IMR-90 (cell line): ENCODE data around the gene EFCAB10. TPM values are rescaled to one million over a fixed set of nuclear protein-coding genes. Genes with fewer than 3 reads are reported as not detected.

Experiments
- ATAC-seq: fragments of 200-7000 bp; cut with Tn5 transposase; 2 replicates; pipeline ENCODE4 v1.9.1; 2020; ENCODE audit warnings: low read depth, mild to moderate bottlenecking, moderate library complexity
- BruUV-seq: library from RNA; stranded (reverse); fragments of 400-500 nt; replicated peaks from 2 replicates; lab custom pipeline; 2021; lab: Mats Ljungman, UMichigan
- CTCF ChIA-PET: fragments of 300-600 bp; formaldehyde crosslinking; extraction: SDS; loops from one replicate; lab custom pipeline; 2021; ENCODE audit warnings: antibody characterized with exemption; lab: Yijun Ruan, JAX
- POLR2A ChIA-PET: fragments of 300-600 bp; sonication (Branson Sonifier 250); formaldehyde crosslinking; loops from one replicate; lab custom pipeline; 2022; ENCODE audit warnings: antibody characterized with exemption; ENCODE audit not compliant: unreplicated experiment; lab: Charles Lee
- DNase-seq: peaks from one replicate; pipeline ENCODE4 v3.0.0; 2013
- H2AFZ ChIP-seq: replicated peaks from 2 replicates; pipeline ENCODE3; 2013; ENCODE audit warnings: low read length, mild to moderate bottlenecking; ENCODE audit not compliant: poor library complexity
- H2AK5ac ChIP-seq: 2 replicates; pipeline ENCODE4 v1.6.1; 2013; ENCODE audit warnings: low read depth, low read length, inconsistent platforms
- H2AK9ac ChIP-seq: replicated peaks from 2 replicates; pipeline ENCODE3; 2013; ENCODE audit warnings: mild to moderate bottlenecking, low read depth, low read length, moderate library complexity; ENCODE audit not compliant: poor library complexity
- H2BK120ac ChIP-seq: 2 replicates; pipeline ENCODE4 v1.6.1; 2013; ENCODE audit warnings: low read depth, low read length, inconsistent platforms
- H2BK15ac ChIP-seq: 3 replicates; pipeline ENCODE4 v1.6.1; 2013; ENCODE audit warnings: low read depth, low read length, inconsistent platforms
- H2BK20ac ChIP-seq: 2 replicates; pipeline ENCODE4 v1.6.1; 2013; ENCODE audit warnings: low read depth, mild to moderate bottlenecking, inconsistent platforms, low read length, moderate library complexity
- H2BK5ac ChIP-seq: 2 replicates; pipeline ENCODE4 v1.6.1; 2013; ENCODE audit warnings: mild to moderate bottlenecking, low read depth, low read length, inconsistent platforms; ENCODE audit not compliant: poor library complexity, severe bottlenecking
- H3K14ac ChIP-seq: replicated peaks from 2 replicates; pipeline ENCODE4 v1.6.1; 2013; ENCODE audit warnings: low read depth, low read length, inconsistent platforms
- H3K18ac ChIP-seq: 2 replicates; pipeline ENCODE4 v1.6.1; 2013; ENCODE audit warnings: low read depth, low read length, control low read depth
- H3K23ac ChIP-seq: 2 replicates; pipeline ENCODE4 v1.6.1; 2013; ENCODE audit warnings: low read depth, low read length, inconsistent platforms
- H3K27ac ChIP-seq: 2 replicates; pipeline ENCODE4 v1.5.1; 2013; ENCODE audit warnings: mild to moderate bottlenecking, control low read depth, low read length; ENCODE audit not compliant: insufficient read depth
- H3K27me3 ChIP-seq: 2 replicates; pipeline ENCODE4 v1.6.1; 2013; ENCODE audit warnings: low read length; ENCODE audit not compliant: control insufficient read depth, insufficient read depth
- H3K36me3 ChIP-seq: 2 replicates; pipeline ENCODE4 v1.6.1; 2013; ENCODE audit warnings: low read length, mixed read lengths; ENCODE audit not compliant: control insufficient read depth, insufficient read depth
- H3K4ac ChIP-seq: 2 replicates; pipeline ENCODE4 v1.6.1; 2013; ENCODE audit warnings: low read depth, low read length, inconsistent platforms
- H3K4me1 ChIP-seq: 2 replicates; pipeline ENCODE4 v1.6.1; 2013; ENCODE audit warnings: low read length, mixed read lengths; ENCODE audit not compliant: control insufficient read depth, insufficient read depth
- H3K4me2 ChIP-seq: 2 replicates; pipeline ENCODE4 v1.6.1; 2013; ENCODE audit warnings: low read depth, mild to moderate bottlenecking, control low read depth, low read length, moderate library complexity
- H3K4me3 ChIP-seq: 2 replicates; pipeline ENCODE4 v1.5.1; 2013; ENCODE audit warnings: low read depth, mild to moderate bottlenecking, control low read depth, low read length, moderate library complexity; ENCODE audit not compliant: insufficient read depth
- H3K56ac ChIP-seq: 2 replicates; pipeline ENCODE4 v1.6.1; 2013; ENCODE audit warnings: low read length, inconsistent platforms; ENCODE audit not compliant: insufficient read depth; ENCODE audit errors: extremely low read depth
- H3K79me1 ChIP-seq, 2 experiments: 2 replicates each; pipeline ENCODE4 v1.6.1; 2013; ENCODE audit warnings: low read length in 2 of 2, inconsistent platforms in 1 of 2, low read depth in 1 of 2
- H3K9ac ChIP-seq: 2 replicates; pipeline ENCODE4 v1.6.1; 2013; ENCODE audit warnings: low read depth, low read length, control low read depth
- H3K9me1 ChIP-seq: 2 replicates; pipeline ENCODE4 v1.6.1; 2013; ENCODE audit warnings: low read length, inconsistent platforms; ENCODE audit not compliant: insufficient read depth
- H3K9me3 ChIP-seq: 2 replicates; pipeline ENCODE4 v1.6.1; 2013; ENCODE audit warnings: low read length; ENCODE audit not compliant: control insufficient read depth, insufficient read depth
- H4K20me1 ChIP-seq: 2 replicates; pipeline ENCODE4 v1.6.1; 2013; ENCODE audit warnings: low read length, inconsistent platforms; ENCODE audit not compliant: insufficient read depth
- H4K5ac ChIP-seq: 2 replicates; pipeline ENCODE4 v1.6.1; 2013; ENCODE audit warnings: mild to moderate bottlenecking, low read depth, low read length, control low read depth
- H4K8ac ChIP-seq, 2 experiments: 2 replicates each; pipeline ENCODE4 v1.6.1; 2013; ENCODE audit warnings: low read depth in 2 of 2, low read length in 2 of 2, control low read depth in 1 of 2, inconsistent platforms in 1 of 2
- H4K91ac ChIP-seq: 2 replicates; pipeline ENCODE4 v1.6.1; 2013; ENCODE audit warnings: low read depth, low read length, inconsistent platforms; ENCODE audit not compliant: insufficient read depth
- BHLHE40 ChIP-seq: fragments of 150-350 bp; IDR thresholded peaks from 2 replicates; pipeline ENCODE4 v1.6.1; 2016; ENCODE audit warnings: mild to moderate bottlenecking, low read depth, low read length
- CEBPB ChIP-seq: IDR thresholded peaks from 2 replicates; pipeline ENCODE4 v1.6.1; 2012; ENCODE audit warnings: low read depth, low read length, improper control_type of control experiment
- CTCF ChIP-seq: conservative IDR thresholded peaks from 2 replicates; pipeline ENCODE4 v1.5.1; 2012; ENCODE audit warnings: mild to moderate bottlenecking, low read depth, low read length, improper control_type of control experiment
- ELK1 ChIP-seq: fragments of 150-350 bp; IDR thresholded peaks from 2 replicates; pipeline ENCODE4 v1.6.1; 2016; ENCODE audit warnings: low read depth, mild to moderate bottlenecking, low read length, moderate library complexity, borderline replicate concordance
- FOS ChIP-seq: fragments of 150-350 bp; IDR thresholded peaks from 2 replicates; pipeline ENCODE4 v1.6.1; 2016; ENCODE audit warnings: low read depth, low read length
- MAFK ChIP-seq: IDR thresholded peaks from 2 replicates; pipeline ENCODE4 v1.6.1; 2012; ENCODE audit warnings: low read depth, low read length, improper control_type of control experiment
- MAZ ChIP-seq: IDR thresholded peaks from 2 replicates; pipeline ENCODE4 v1.6.1; 2012; ENCODE audit warnings: low read depth, mild to moderate bottlenecking, low read length, improper control_type of control experiment, moderate library complexity, borderline replicate concordance
- NFE2L2 ChIP-seq: fragments of 150-350 bp; IDR thresholded peaks from 2 replicates; pipeline ENCODE4 v1.6.1; 2016; ENCODE audit warnings: low read depth, mild to moderate bottlenecking, low read length
- POLR2A ChIP-seq: IDR thresholded peaks from 2 replicates; pipeline ENCODE4 v1.6.1; 2012; ENCODE audit warnings: mild to moderate bottlenecking, low read depth, low read length
- RAD21 ChIP-seq: IDR thresholded peaks from 2 replicates; pipeline ENCODE4 v1.6.1; 2012; ENCODE audit warnings: low read length, improper control_type of control experiment
- RCOR1 ChIP-seq: IDR thresholded peaks from 2 replicates; pipeline ENCODE4 v1.6.1; 2012; ENCODE audit warnings: mild to moderate bottlenecking, low read length, improper control_type of control experiment; ENCODE audit not compliant: insufficient replicate concordance
- RFX5 ChIP-seq: IDR thresholded peaks from 2 replicates; pipeline ENCODE4 v1.8.0; 2012; ENCODE audit warnings: low read depth, mild to moderate bottlenecking, low read length, moderate library complexity
- SMC3 ChIP-seq: fragments of 150-350 bp; IDR thresholded peaks from 2 replicates; pipeline ENCODE4 v1.6.1; 2016; ENCODE audit warnings: low read depth, mild to moderate bottlenecking, antibody characterized with exemption, low read length, moderate library complexity
- USF2 ChIP-seq: fragments of 150-350 bp; IDR thresholded peaks from 2 replicates; pipeline ENCODE4 v1.6.1; 2017; ENCODE audit warnings: mild to moderate bottlenecking, antibody characterized with exemption, low read length, low read depth
- WGBS, 2 experiments: methylation state at CpG; one replicate each; pipeline versions ENCODE4 v1.1.5 to v1.1.7; 2013; ENCODE audit warnings: missing lambda C conversion rate in 2 of 2; ENCODE audit not compliant: insufficient read length in 1 of 2; ENCODE audit errors: extremely low coverage in 2 of 2; 5-methylcytosine and 5-hydroxymethylcytosine counted together
- dilution Hi-C: fragments of 300-500 bp; cut with HindIII; formaldehyde crosslinking; loops from one replicate; pipeline ENCODE4 v1.14.3; 2018; ENCODE audit warnings: low sequenced_read_pairs; ENCODE audit not compliant: unreplicated experiment
- in situ Hi-C: fragments of 300-500 bp; cut with MboI; formaldehyde crosslinking; loops from 3 replicates; pipeline ENCODE4 v1.14.3; 2019; ENCODE audit warnings: low sequenced_read_pairs, inconsistent platforms, mixed read lengths
- intact Hi-C: fragments of 100-400 bp; cut with micrococcal nuclease; formaldehyde crosslinking; loops from 2 replicates; pipeline ENCODE4 v1.10.0; 2022
- polyA plus RNA-seq, 3 experiments: library from polyadenylated mRNA; depleted of rRNA; stranded (reverse); fragments of >200 nt; gene quantifications; 2 replicates each; pipeline ENCODE4 v1.2.3, GENCODE V29; 2012; ENCODE audit warnings: low replicate concordance in 1 of 3
- total RNA-seq: library from RNA; depleted of rRNA; stranded (reverse); fragments of >200 nt; gene quantifications from 2 replicates; pipeline ENCODE4 v1.2.3, GENCODE V29; 2012

EFCAB10 gene
- total and polyA plus RNA-seq, 2 of the 4 experiments (the other 2 are of a cell fraction): not detected

DNA sequence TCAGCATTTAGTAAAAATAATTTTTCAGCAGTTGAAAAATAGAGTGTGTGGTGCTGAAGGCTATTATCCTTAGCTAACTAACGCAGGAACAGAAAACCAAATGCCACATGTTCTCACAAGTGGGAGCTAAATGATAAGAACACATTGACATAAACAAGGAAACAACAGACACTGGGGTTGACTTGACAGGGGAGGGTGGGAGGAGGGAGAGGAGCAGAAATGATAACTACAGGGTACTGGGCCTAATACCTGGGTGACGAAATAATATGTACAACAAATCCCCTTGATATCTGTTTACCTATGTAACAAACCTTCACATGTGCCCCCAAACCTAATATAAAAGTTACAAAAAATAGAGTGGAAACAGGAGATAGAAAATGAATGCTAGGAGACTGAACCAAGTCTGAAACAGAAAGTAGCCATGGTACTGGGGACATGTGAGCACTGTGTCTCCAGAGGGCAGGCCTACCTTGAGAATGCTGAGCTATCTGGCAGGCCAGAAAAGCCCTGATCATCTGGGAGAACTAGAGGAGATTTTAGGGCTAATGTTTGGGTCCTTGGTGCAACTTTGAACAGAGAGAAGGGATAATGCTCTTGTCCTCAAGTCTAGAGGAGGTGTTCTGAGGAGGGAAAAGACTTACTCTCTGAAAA is 4.7 kb upstream of the EFCAB10 start:
- H3K27me3 ChIP-seq: no peaks in the 10 kb centered on the region
- no peaks in the 10 kb centered on the region for H4K20me1 ChIP-seq
- ChIA-PET CTCF (no interaction called here), POLR2A (no interaction called here)
- no peaks in the 10 kb centered on the region for H3K9me1 ChIP-seq
- no peak overlapping the region for H3K9ac ChIP-seq
- no peak overlapping the region for H2AK5ac ChIP-seq
- ATAC-seq (no peak), DNase-seq (no peak)
- no peak overlapping the region for H2AK9ac ChIP-seq
- H3K4me3 ChIP-seq: no peak overlapping the region
- H4K91ac ChIP-seq: no peak overlapping the region
- H2BK5ac ChIP-seq: no peak overlapping the region
- WGBS, 2 experiments: no CpG with 5 or more reads among the region's 2 CpGs
- dilution Hi-C loops (no loop called here), in situ Hi-C loops (no loop called here), intact Hi-C loops (loop anchor here (5.0 to 10.0 kb wide), 2 partner anchors 184 to 459 kb away; no protein-coding TSS in a partner anchor)
- H3K56ac ChIP-seq: no peak overlapping the region
- H3K4me2 ChIP-seq: no peak overlapping the region
- H3K27ac ChIP-seq: no peak overlapping the region
- H3K4me1 ChIP-seq: no peaks in the 10 kb centered on the region
- H4K8ac ChIP-seq: no peak overlapping the region
- TF ChIP-seq NFE2L2: no peak
- TF ChIP-seq FOS: no peak
- TF ChIP-seq POLR2A: no peak
- TF ChIP-seq BHLHE40: no peak
- TF ChIP-seq RFX5: no peak
- TF ChIP-seq MAFK: no peak
- no peak for TF ChIP-seq CTCF
- no peak for TF ChIP-seq RCOR1
- TF ChIP-seq USF2: no peak
- TF ChIP-seq ELK1: no peak
- TF ChIP-seq MAZ: no peak
- TF ChIP-seq CEBPB: no peak
- TF ChIP-seq RAD21: no peak
- no peak for TF ChIP-seq SMC3
- no peak overlapping the region for H3K18ac ChIP-seq
- H2BK20ac ChIP-seq: no peak overlapping the region
- H2BK120ac ChIP-seq: no peak overlapping the region
- H2BK15ac ChIP-seq: no peak overlapping the region
- BruUV-seq: no TSS peak
- H3K4ac ChIP-seq: no peak overlapping the region
- no peak overlapping the region for H4K5ac ChIP-seq
- H3K9me3 ChIP-seq: peaks cover 2% of the 10 kb centered on the region
- no peaks in the 10 kb centered on the region for H3K79me1 ChIP-seq
- H3K14ac ChIP-seq: no peak overlapping the region
- H2AFZ ChIP-seq: no peak overlapping the region
- H3K36me3 ChIP-seq: no peaks in the 10 kb centered on the region
- H3K23ac ChIP-seq: no peak overlapping the region
